Suprapubic skin (tissue), 4 donors: ENCODE measurements around the gene RPS16. TPM values are rescaled to one million over a fixed set of nuclear protein-coding genes. Genes with fewer than 3 reads are reported as not detected.

Source experiments
- DNase-seq, 2 donors: peaks; one replicate each; pipeline ENCODE4 v3.0.0-alpha.2; 2019; ENCODE audit warnings: low spot score in 2 of 2
- H3K27ac ChIP-seq: fragments of 200-600 bp; sonication (generic); one replicate; pipeline ENCODE4 v1.5.1; 2019
- H3K27me3 ChIP-seq: fragments of 200-600 bp; sonication (generic); one replicate; pipeline ENCODE4 v1.5.1; 2019
- H3K36me3 ChIP-seq: fragments of 200-600 bp; sonication (generic); one replicate; pipeline ENCODE4 v1.5.1; 2019
- H3K4me1 ChIP-seq: fragments of 200-600 bp; sonication (generic); one replicate; pipeline ENCODE4 v1.5.1; 2019
- H3K4me3 ChIP-seq: fragments of 200-600 bp; sonication (generic); one replicate; pipeline ENCODE4 v1.5.1; 2019; ENCODE audit warnings: mild to moderate bottlenecking
- H3K9me3 ChIP-seq: fragments of 200-600 bp; sonication (generic); one replicate; pipeline ENCODE4 v1.5.1; 2019
- CTCF ChIP-seq, 2 donors: fragments of 200-600 bp in 1 of 2; fragments of 450-650 bp in 1 of 2; sonication (generic) in 1 of 2; IDR thresholded peaks; one replicate each; pipeline ENCODE4 v1.5.1; 2016 to 2019; ENCODE audit warnings: antibody characterized with exemption in 2 of 2, mild to moderate bottlenecking in 1 of 2, moderate library complexity in 1 of 2
- EP300 ChIP-seq: sonication (generic); formaldehyde crosslinking; IDR thresholded peaks from one replicate; pipeline ENCODE4 v1.6.1; 2017; ENCODE audit warnings: antibody characterized with exemption
- POLR2A ChIP-seq, 2 donors: fragments of 450-650 bp; IDR thresholded peaks; one replicate each; pipeline ENCODE4 v1.6.1; 2017; ENCODE audit warnings: antibody characterized with exemption in 2 of 2, mild to moderate bottlenecking in 2 of 2, moderate library complexity in 2 of 2
- POLR2AphosphoS5 ChIP-seq, 3 donors: sonication (generic); formaldehyde crosslinking; IDR thresholded peaks; one replicate each; pipeline ENCODE4 v1.6.1; 2017; ENCODE audit warnings: antibody characterized with exemption in 3 of 3
- WGBS: methylation state at CpG from one replicate; pipeline ENCODE4 v1.1.5; 2018; 5-methylcytosine and 5-hydroxymethylcytosine counted together
- total RNA-seq, 4 donors: library from RNA; depleted of rRNA; stranded (reverse); fragments of >200 nt; gene quantifications; one replicate each; pipeline ENCODE4 v1.1.0, GENCODE V29; 2016

RPS16 gene
- total RNA-seq, 4 donors from 2014 or later, result 1,096 to 2,035 (median 1,787) TPM

DNA sequence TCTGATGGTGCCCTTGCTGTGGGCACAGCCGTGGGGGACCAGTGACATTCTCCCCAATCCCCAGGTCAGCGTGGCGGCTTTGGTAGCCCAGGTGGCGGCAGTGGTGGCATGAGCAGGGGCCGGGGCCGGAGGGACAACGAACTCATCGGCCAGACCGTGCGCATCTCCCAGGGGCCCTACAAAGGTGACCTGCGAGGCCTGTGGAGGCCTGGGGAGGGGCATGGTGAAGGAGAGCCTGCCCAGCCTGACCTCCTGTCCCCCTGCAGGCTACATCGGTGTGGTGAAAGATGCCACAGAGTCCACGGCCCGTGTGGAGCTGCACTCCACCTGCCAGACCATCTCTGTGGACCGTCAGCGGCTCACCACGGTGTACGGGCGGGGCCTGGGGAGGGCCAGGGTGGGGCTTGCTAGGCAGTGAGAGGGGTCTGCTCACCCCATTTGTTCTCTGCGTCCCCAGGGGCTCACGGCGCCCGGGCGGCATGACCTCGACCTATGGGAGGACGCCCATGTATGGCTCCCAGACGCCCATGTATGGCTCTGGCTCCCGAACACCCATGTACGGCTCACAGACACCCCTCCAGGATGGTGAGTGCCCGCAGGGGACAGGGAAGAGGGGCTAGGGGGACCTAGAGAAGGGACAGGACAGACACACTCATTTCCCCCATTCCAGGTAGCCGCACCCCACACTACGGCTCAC is 37.1 kb upstream of the RPS16 start:
- no peak overlapping the region for H3K27ac ChIP-seq
- no peaks in the 10 kb centered on the region for H3K27me3 ChIP-seq
- 88% methylated on average over 11 of the region's 32 CpGs for WGBS
- H3K9me3 ChIP-seq, result no peaks in the 10 kb centered on the region
- no peak overlapping the region for H3K4me3 ChIP-seq
- TF ChIP-seq POLR2A (IDR thresholded peaks at IDR 0.05) (no peak), EP300 (no peak), POLR2AphosphoS5 (IDR thresholded peaks at IDR 0.05) (no peak), CTCF (IDR thresholded peaks at IDR 0.05) (no peak)
- peaks cover 84% of the 10 kb centered on the region for H3K36me3 ChIP-seq
- DNase-seq, result no peak
- no peaks in the 10 kb centered on the region for H3K4me1 ChIP-seq

DNA sequence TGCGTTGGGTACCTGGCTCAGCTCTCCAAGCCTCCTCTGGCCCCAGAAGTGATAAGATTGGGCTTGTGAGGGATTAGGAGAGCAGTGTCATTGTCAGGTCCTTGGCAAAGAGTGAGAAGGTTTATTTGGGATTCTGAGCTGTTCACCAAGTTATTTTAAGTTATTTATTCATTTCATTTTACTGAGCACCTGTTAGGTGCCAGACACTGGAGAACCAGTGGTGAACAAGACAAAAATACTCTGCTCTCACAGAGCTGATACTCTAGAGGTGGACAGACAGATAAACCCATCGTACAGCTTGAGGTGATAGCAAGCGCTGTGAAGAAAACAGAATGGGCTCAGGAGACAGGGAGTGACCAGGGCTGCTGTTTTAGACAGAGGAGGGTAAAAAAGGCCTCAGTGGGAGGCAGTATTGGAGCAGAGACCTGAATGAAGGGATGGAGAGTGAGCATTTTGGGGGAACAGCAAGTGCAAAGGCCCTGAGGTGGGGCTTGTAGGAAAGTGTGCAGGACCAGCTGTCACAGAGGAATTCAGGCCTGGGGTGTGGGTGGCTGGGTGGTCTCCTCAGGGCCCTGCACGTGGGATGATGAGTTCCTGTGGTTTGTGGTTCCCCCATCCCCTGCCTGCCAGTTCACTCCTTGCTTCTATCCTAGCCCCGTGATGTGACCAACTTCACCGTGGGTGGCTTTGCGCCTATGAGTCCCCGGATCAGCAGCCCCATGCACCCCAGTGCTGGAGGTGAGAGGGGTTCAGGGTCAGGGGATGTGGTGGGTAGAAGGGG is 36.2 kb upstream of the RPS16 start:
- Histone ChIP-seq H3K36me3 (peaks cover 93% of the 10 kb centered on the region), H3K4me1 (no peaks in the 10 kb centered on the region), H3K4me3 (no peak overlapping the region), H3K27me3 (no peaks in the 10 kb centered on the region), H3K9me3 (no peaks in the 10 kb centered on the region), H3K27ac (no peak overlapping the region)
- DNase-seq, result no peak
- WGBS, result 76% methylated on average over 4 of the region's 8 CpGs
- TF ChIP-seq POLR2AphosphoS5 (IDR thresholded peaks at IDR 0.05) (no peak), POLR2A (IDR thresholded peaks at IDR 0.05) (no peak), EP300 (no peak), CTCF (IDR thresholded peaks at IDR 0.05) (no peak)

- Histone ChIP-seq H3K27ac (no peak overlapping the region), H3K36me3 (peaks cover 98% of the 10 kb centered on the region), H3K4me1 (no peaks in the 10 kb centered on the region), H3K27me3 (no peaks in the 10 kb centered on the region), H3K4me3 (no peak overlapping the region), H3K9me3 (no peaks in the 10 kb centered on the region)
- TF ChIP-seq EP300, result no peak
- TF ChIP-seq CTCF (IDR thresholded peaks at IDR 0.05), result no peak
- no peak for TF ChIP-seq POLR2A (IDR thresholded peaks at IDR 0.05)
- no peak for TF ChIP-seq POLR2AphosphoS5 (IDR thresholded peaks at IDR 0.05)
- 83% methylated on average over 6 of the region's 7 CpGs for WGBS
- DNase-seq, result no peak
Observed at GRCh38 chr19:39470724-39471339, 35.1 kb upstream of the RPS16 start.

DNA sequence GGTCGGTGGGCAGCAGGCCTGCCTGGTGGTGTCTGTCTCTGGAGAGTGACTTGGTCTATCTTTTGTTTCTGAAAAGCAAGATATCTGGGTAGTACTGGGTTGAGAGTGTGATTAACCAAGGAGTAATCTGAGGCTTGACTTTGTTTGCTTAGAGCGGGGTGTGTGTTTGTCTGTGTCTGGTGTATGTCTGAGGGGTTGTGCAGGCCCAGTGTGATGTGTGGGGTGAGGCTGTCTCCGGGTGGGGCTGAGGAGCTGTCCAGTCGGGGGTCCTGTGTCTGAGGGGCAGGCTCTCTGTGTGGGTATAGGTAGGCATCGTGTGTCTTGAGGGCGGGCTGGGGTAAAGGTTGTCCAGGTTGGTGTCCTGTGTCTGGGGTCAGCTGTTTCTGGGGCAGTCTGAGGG is 33.8 kb upstream of the RPS16 start:
- no peak for TF ChIP-seq CTCF (IDR thresholded peaks at IDR 0.05)
- no peak for TF ChIP-seq POLR2A (IDR thresholded peaks at IDR 0.05)
- TF ChIP-seq POLR2AphosphoS5 (IDR thresholded peaks at IDR 0.05), result no peak
- TF ChIP-seq EP300, result no peak
- DNase-seq, result no peak
- H3K4me3 ChIP-seq, result no peak overlapping the region
- no peaks in the 10 kb centered on the region for H3K27me3 ChIP-seq
- peaks cover 100% of the 10 kb centered on the region for H3K36me3 ChIP-seq
- H3K4me1 ChIP-seq, result no peaks in the 10 kb centered on the region
- WGBS, result 94% methylated on average over 6 of the region's 6 CpGs
- no peak overlapping the region for H3K27ac ChIP-seq
- no peaks in the 10 kb centered on the region for H3K9me3 ChIP-seq

DNA sequence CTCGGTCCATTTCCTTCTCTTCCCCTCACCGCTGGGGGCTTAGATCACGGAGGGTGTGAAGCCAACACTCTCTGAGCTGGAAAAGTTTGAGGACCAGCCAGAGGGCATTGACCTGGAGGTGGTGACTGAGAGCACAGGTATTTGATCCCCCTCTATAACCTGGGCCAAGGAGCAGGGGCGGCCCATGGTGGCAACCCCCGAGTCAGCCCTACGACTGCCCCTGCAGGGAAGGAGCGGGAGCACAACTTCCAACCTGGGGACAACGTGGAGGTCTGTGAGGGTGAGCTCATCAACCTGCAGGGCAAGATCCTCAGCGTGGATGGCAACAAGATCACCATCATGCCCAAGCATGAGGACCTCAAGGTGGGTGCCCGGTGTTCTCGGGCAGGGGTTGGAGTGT is 33.3 kb upstream of the RPS16 start:
- DNase-seq, result no peak
- H3K4me1 ChIP-seq, result no peaks in the 10 kb centered on the region
- peaks cover 100% of the 10 kb centered on the region for H3K36me3 ChIP-seq
- TF ChIP-seq EP300, result no peak
- WGBS, result 89% methylated on average over 7 of the region's 11 CpGs
- no peak overlapping the region for H3K27ac ChIP-seq
- H3K9me3 ChIP-seq, result no peaks in the 10 kb centered on the region
- H3K27me3 ChIP-seq, result no peaks in the 10 kb centered on the region
- H3K4me3 ChIP-seq, result no peak overlapping the region
